Naive thymus-derived CD8-positive, alpha-beta T cell (primary cell): ENCODE data around the gene SHISA6. TPM values are rescaled to one million over a fixed set of nuclear protein-coding genes. Genes with fewer than 3 reads are reported as not detected.

Experiments
- ATAC-seq, 2 donors: fragments of 150-1000 bp; cut with Tn5 transposase in 1 of 2; sonication (Bioruptor Pico), chemical (Tn5 transposase) in 1 of 2; 1 replicate in 1 of 2; 2 replicates in 1 of 2; pipeline ENCODE4 v1.10.0; 2021; ENCODE audit warnings: mild to moderate bottlenecking in 2 of 2, moderate library complexity in 2 of 2
- POLR2A ChIA-PET: fragments of 350-600 bp; sonication (Branson Sonifier 250); formaldehyde crosslinking; loops from one replicate; lab custom pipeline; 2021; ENCODE audit warnings: antibody characterized with exemption; lab: Charles Lee
- DNase-seq, 10 donors: peaks; one replicate each; pipeline versions ENCODE4 v3.0.0 to v3.0.0-alpha.2; 2020 to 2022
- H3K27ac Mint-ChIP-seq, 10 donors: one replicate each; pipeline ENCODE4 v1.8.0; 2020 to 2022; ENCODE audit warnings: mild to moderate bottlenecking in 10 of 10, mixed read lengths in 10 of 10, moderate library complexity in 4 of 10, inconsistent platforms in 1 of 10
- H3K27me3 Mint-ChIP-seq, 5 donors: one replicate each; pipeline ENCODE4 v1.8.0; 2021 to 2022; ENCODE audit warnings: mixed read lengths in 5 of 5
- H3K36me3 Mint-ChIP-seq, 3 donors: one replicate each; pipeline ENCODE4 v1.8.0; 2020 to 2022; ENCODE audit warnings: mixed read lengths in 3 of 3, mild to moderate bottlenecking in 2 of 3, inconsistent platforms in 1 of 3
- H3K4me1 Mint-ChIP-seq, 4 donors: one replicate each; pipeline ENCODE4 v1.8.0; 2021 to 2022; ENCODE audit warnings: mixed read lengths in 4 of 4
- H3K4me3 Mint-ChIP-seq, 10 donors: one replicate each; pipeline ENCODE4 v1.8.0; 2020 to 2022; ENCODE audit warnings: mild to moderate bottlenecking in 10 of 10, mixed read lengths in 10 of 10, moderate library complexity in 6 of 10, inconsistent platforms in 1 of 10
- H3K9me3 Mint-ChIP-seq, 9 donors: one replicate each; pipeline ENCODE4 v1.8.0; 2020 to 2022; ENCODE audit warnings: mixed read lengths in 9 of 9, mild to moderate bottlenecking in 3 of 9, inconsistent platforms in 1 of 9, moderate library complexity in 1 of 9
- polyA plus RNA-seq, 3 donors: library from polyadenylated mRNA; unstranded; fragments of 300-500 nt; fragmentation: Illumina TruSeq; gene quantifications; one replicate each; pipeline ENCODE4 v1.2.3, GENCODE V29; 2021
- total RNA-seq, 8 experiments: library from RNA in 2 of 8; stranded (reverse) in 2 of 8; gene quantifications; one replicate each; pipeline ENCODE4 v1.2.3 and lab custom pipeline; 2021 to 2026

The SHISA6 gene
- total and polyA plus RNA-seq, 5 experiments from 2014 or later = not detected

DNA sequence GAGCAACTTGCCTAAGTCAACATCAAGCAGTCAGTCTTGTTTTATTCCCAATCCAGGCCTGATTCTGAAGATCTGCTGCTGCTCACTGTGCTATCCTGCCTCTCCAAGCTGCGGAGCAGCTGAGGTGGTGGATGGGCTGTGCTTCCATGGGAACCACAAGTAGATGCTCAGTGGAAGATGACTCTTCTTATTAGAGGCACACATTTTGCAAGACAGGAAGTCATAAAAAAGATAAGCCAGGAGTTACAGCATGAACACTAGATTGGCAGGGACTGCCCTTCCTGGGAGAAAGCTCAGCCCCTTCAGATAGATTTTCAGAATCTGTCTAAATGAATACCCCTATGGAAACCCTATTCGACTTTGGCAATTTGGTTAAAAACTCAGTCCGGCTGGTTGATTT, 143.1 kb downstream of the SHISA6 start:
- ATAC-seq (no peak), DNase-seq (no peak)
- H3K4me1 Mint-ChIP-seq = no peaks in the 10 kb centered on the region
- peaks cover 0 to 16% (median 6%) of the 10 kb centered on the region in 9 donors for H3K9me3 Mint-ChIP-seq
- no peak overlapping the region for H3K4me3 Mint-ChIP-seq
- no peak overlapping the region for H3K27ac Mint-ChIP-seq
- peaks cover 2 to 14% (median 3%) of the 10 kb centered on the region in 5 donors for H3K27me3 Mint-ChIP-seq
- POLR2A ChIA-PET = no interaction called here
- peaks cover 0 to 5% (median 0%) of the 10 kb centered on the region in 3 donors for H3K36me3 Mint-ChIP-seq

GRCh38 chr17:11387610-11388009, 146.6 kb downstream of the SHISA6 start:
- H3K27ac Mint-ChIP-seq = no peak overlapping the region
- peaks cover 0 to 24% (median 12%) of the 10 kb centered on the region in 9 donors for H3K9me3 Mint-ChIP-seq
- H3K4me3 Mint-ChIP-seq = no peak overlapping the region
- peaks cover 1 to 16% (median 3%) of the 10 kb centered on the region in 5 donors for H3K27me3 Mint-ChIP-seq
- POLR2A ChIA-PET = no interaction called here
- no peak for DNase-seq
- H3K36me3 Mint-ChIP-seq = peaks cover 0 to 5% (median 0%) of the 10 kb centered on the region in 3 donors
- ATAC-seq = no peak
- no peaks in the 10 kb centered on the region for H3K4me1 Mint-ChIP-seq

GRCh38 chr17:11388054-11388453, 147.0 kb downstream of the SHISA6 start:
- Mint-ChIP-seq H3K36me3 (peaks cover 0 to 5% (median 0%) of the 10 kb centered on the region in 3 donors), H3K27me3 (peaks cover 1 to 15% (median 3%) of the 10 kb centered on the region in 5 donors), H3K9me3 (peaks cover 0 to 24% (median 14%) of the 10 kb centered on the region in 9 donors), H3K4me3 (no peak overlapping the region), H3K27ac (no peak overlapping the region), H3K4me1 (no peaks in the 10 kb centered on the region)
- ATAC-seq (no peak), DNase-seq (no peak)
- POLR2A ChIA-PET = no interaction called here

GRCh38 chr17:11389583-11389982, 148.6 kb downstream of the SHISA6 start:
- peaks cover 0 to 29% (median 12%) of the 10 kb centered on the region in 9 donors for H3K9me3 Mint-ChIP-seq
- no peaks in the 10 kb centered on the region for H3K36me3 Mint-ChIP-seq
- POLR2A ChIA-PET = no interaction called here
- ATAC-seq (no peak), DNase-seq (no peak)
- H3K4me1 Mint-ChIP-seq = no peaks in the 10 kb centered on the region
- no peak overlapping the region for H3K27ac Mint-ChIP-seq
- no peak overlapping the region for H3K4me3 Mint-ChIP-seq
- peaks cover 0 to 15% (median 2%) of the 10 kb centered on the region in 5 donors for H3K27me3 Mint-ChIP-seq

DNA sequence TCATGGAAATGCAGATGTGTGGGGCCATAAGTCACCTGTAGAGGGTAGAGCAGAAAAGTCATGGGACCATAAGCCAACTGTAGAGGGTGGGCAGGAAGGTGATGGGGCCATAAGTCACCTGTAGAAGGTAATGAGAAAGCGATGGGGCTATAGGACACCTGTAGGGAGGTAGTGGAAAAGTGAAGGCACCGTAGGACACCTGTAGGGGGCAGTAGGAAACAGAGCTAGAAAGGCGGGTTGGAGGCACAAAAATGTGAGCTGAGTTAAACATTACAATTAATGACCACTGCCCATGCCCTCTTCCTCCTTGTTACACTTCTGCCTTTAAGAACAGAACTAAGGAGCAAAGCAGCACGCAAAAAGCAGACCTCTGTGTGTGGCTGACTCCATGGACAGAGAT, 150.1 kb downstream of the SHISA6 start:
- peaks cover 0 to 23% (median 8%) of the 10 kb centered on the region in 9 donors for H3K9me3 Mint-ChIP-seq

DNA sequence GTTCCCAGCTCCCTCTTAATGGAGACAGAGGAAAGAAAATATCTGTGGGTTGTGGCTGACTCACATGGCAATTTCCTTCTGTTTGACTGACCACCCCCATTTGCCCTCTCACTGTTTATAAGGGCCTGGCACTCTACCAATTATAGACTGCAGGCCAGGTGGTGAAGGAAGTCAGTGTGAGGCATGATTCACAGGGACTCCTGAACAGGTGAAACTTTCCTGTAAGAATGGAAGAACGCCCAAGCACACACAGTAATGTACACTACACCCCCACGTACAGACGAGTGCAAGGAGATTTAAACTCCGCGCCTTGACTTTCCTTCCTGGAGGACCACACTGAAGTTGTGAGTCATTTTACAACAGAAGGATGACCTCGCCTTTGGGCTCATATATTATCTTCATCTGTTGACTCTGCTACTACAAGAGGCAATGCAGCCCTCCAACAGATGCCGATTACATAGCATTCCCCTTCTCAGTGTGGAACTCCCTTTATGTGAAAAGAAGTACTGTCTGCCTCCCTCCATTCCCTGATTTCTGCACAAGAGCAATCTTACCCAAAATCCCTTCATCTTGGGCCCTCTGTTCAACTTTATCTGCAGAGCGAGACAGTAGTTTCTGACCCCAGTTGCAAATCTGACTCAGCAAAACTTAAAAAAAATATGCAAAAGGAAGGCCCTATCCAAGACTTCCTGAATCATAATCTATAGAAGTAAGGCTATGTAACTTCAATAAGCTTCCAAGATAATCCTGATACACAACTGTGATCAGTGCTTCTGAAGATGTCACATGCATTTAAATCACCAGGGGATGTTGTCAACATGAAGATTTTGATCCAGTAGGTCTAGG, 163.6 kb downstream of the SHISA6 start:
- peaks cover 0 to 33% (median 18%) of the 10 kb centered on the region in 9 donors for H3K9me3 Mint-ChIP-seq
- DNase-seq (no peak), ATAC-seq (no peak)
- peaks cover 0 to 7% (median 0%) of the 10 kb centered on the region in 3 donors for H3K36me3 Mint-ChIP-seq
- H3K4me1 Mint-ChIP-seq = no peaks in the 10 kb centered on the region
- no peak overlapping the region for H3K27ac Mint-ChIP-seq
- POLR2A ChIA-PET = no interaction called here
- no peak overlapping the region for H3K4me3 Mint-ChIP-seq
- H3K27me3 Mint-ChIP-seq = peaks cover 0 to 12% (median 1%) of the 10 kb centered on the region in 5 donors

More for the DNA sequence above, 150.1 kb downstream of the SHISA6 start:
- H3K36me3 Mint-ChIP-seq = no peaks in the 10 kb centered on the region
- POLR2A ChIA-PET = no interaction called here
- no peak overlapping the region for H3K4me3 Mint-ChIP-seq
- H3K4me1 Mint-ChIP-seq = no peaks in the 10 kb centered on the region
- no peak for ATAC-seq
- no peak overlapping the region for H3K27ac Mint-ChIP-seq
- H3K27me3 Mint-ChIP-seq = peaks cover 0 to 5% (median 0%) of the 10 kb centered on the region in 5 donors
- no peak for DNase-seq

DNA sequence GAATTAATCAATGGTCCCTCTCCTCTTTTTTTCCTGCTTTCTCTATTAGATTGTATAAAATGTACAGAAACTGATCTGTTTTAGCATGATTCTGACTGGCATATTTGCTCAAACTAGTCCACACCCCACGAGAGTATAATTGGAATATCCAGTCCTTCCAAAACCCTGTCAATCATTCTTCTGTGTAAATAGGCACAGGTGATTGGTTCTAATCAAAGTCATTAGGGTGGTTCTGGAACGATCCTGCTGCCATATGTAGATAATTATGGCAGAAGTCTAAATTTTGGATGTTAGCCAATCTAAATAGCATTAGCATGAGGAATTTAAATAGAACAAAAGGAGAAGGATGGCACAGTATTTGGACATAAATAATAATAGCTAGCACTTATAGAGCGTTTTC, 165.7 kb downstream of the SHISA6 start:
- H3K36me3 Mint-ChIP-seq = no peaks in the 10 kb centered on the region
- POLR2A ChIA-PET = no interaction called here
- H3K27me3 Mint-ChIP-seq = no peaks in the 10 kb centered on the region
- H3K4me1 Mint-ChIP-seq = no peaks in the 10 kb centered on the region
- no peak overlapping the region for H3K27ac Mint-ChIP-seq
- no peak overlapping the region for H3K4me3 Mint-ChIP-seq
- ATAC-seq = no peak
- no peak for DNase-seq
- H3K9me3 Mint-ChIP-seq = peaks cover 0 to 25% (median 13%) of the 10 kb centered on the region in 9 donors

GRCh38 chr17:11412654-11413053, 171.6 kb downstream of the SHISA6 start:
- H3K4me3 Mint-ChIP-seq = no peak overlapping the region
- peaks cover 0 to 6% (median 0%) of the 10 kb centered on the region in 9 donors for H3K9me3 Mint-ChIP-seq
- no peak for DNase-seq
- POLR2A ChIA-PET = no interaction called here
- no peaks in the 10 kb centered on the region for H3K4me1 Mint-ChIP-seq
- no peaks in the 10 kb centered on the region for H3K36me3 Mint-ChIP-seq
- no peak for ATAC-seq
- H3K27ac Mint-ChIP-seq = no peak overlapping the region
- H3K27me3 Mint-ChIP-seq = peaks cover 0 to 7% (median 0%) of the 10 kb centered on the region in 5 donors

DNA sequence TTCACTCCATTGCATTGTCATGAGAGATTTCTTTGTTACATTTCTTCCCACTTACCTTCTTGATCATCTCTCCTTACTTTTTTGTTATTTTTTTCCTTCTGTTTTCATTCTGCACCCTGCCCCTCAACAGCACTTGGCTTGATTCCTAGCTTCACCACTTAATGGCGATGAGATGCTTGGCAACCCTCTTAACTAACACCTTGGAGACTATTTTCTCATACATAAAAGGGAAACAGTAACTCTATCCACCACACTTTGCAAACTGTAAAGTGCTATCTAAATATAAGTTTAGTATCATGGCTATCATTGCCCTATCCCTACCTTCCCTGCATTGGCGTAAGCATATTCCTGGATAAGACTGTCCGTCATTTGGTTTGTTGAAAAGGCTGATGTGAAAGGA, 177.3 kb downstream of the SHISA6 start:
- H3K4me3 Mint-ChIP-seq = peak overlapping the region in 1 of 10 donors; percentile 8
- peaks cover 0 to 9% (median 0%) of the 10 kb centered on the region in 3 donors for H3K36me3 Mint-ChIP-seq
- POLR2A ChIA-PET = no interaction called here
- no peaks in the 10 kb centered on the region for H3K4me1 Mint-ChIP-seq
- no peak overlapping the region for H3K27ac Mint-ChIP-seq
- ATAC-seq (no peak), DNase-seq (no peak)
- peaks cover under 1 to 26% (median 7%) of the 10 kb centered on the region in 9 donors for H3K9me3 Mint-ChIP-seq
- peaks cover 0 to 7% (median 0%) of the 10 kb centered on the region in 5 donors for H3K27me3 Mint-ChIP-seq

GRCh38 chr17:11430751-11431150, 189.7 kb downstream of the SHISA6 start:
- no peak for ATAC-seq
- POLR2A ChIA-PET = no interaction called here
- Mint-ChIP-seq H3K4me3 (no peak overlapping the region), H3K27ac (no peak overlapping the region), H3K36me3 (peaks cover 0 to 14% (median 0%) of the 10 kb centered on the region in 3 donors), H3K9me3 (peaks cover 0 to 49% (median 18%) of the 10 kb centered on the region in 9 donors), H3K4me1 (no peaks in the 10 kb centered on the region), H3K27me3 (peaks cover 0 to 3% (median 0%) of the 10 kb centered on the region in 5 donors)
- no peak for DNase-seq

DNA sequence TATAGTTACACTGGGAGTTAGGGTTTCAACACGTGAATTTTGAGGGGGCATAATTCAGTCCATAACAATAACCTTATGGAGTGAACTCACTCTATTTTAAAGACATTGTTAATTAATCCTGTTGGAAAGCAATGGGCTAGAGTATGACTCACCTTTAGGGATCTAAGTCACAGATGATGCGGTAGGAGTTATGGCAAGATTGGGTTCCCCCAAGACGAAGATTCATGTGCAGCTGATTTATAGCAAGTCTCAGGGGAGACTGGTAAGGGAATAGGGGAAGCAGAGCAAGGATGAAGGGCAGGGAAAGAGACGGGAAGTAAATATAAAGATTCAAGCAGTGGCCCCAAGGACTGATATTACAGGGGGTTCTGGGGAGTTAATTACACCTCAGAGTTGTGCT, 197.7 kb downstream of the SHISA6 start:
- ATAC-seq (no peak), DNase-seq (no peak)
- H3K4me3 Mint-ChIP-seq = no peak overlapping the region
- H3K36me3 Mint-ChIP-seq = no peaks in the 10 kb centered on the region
- H3K4me1 Mint-ChIP-seq = no peaks in the 10 kb centered on the region
- no peak overlapping the region for H3K27ac Mint-ChIP-seq
- H3K9me3 Mint-ChIP-seq = peaks cover 1 to 22% (median 5%) of the 10 kb centered on the region in 9 donors
- H3K27me3 Mint-ChIP-seq = peaks cover 0 to 17% (median 0%) of the 10 kb centered on the region in 5 donors
- POLR2A ChIA-PET = no interaction called here

- Mint-ChIP-seq H3K4me3 (no peak overlapping the region), H3K27me3 (peaks cover 0 to 17% (median 0%) of the 10 kb centered on the region in 5 donors), H3K9me3 (peaks cover 0 to 29% (median 3%) of the 10 kb centered on the region in 9 donors), H3K27ac (peak overlapping the region in 1 of 10 donors; percentile 13), H3K36me3 (no peaks in the 10 kb centered on the region), H3K4me1 (no peaks in the 10 kb centered on the region)
- POLR2A ChIA-PET = no interaction called here
- DNase-seq = no peak
- ATAC-seq = no peak
Observed at GRCh38 chr17:11441004-11441403, 200.0 kb downstream of the SHISA6 start.

DNA sequence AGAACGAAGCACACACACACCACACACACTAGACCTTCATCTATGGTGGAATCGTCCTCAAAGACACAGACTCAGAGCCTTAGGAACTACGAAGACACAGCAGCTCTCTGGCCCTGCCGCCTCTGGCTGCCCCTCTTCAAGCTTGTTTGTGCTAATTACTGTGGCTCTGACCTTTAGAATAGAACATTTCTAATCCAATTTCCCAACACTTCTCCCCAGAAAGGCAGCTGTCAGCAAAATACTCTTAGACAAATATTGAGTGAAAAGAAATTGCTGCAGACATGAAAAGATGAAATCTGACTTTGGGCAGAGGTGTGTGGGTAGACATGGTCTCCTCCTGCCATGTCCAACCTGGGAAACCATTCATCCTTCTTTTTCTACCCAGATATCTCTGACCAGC, 205.3 kb downstream of the SHISA6 start:
- no peaks in the 10 kb centered on the region for H3K36me3 Mint-ChIP-seq
- H3K4me3 Mint-ChIP-seq = no peak overlapping the region
- no peak overlapping the region for H3K27ac Mint-ChIP-seq
- H3K4me1 Mint-ChIP-seq = no peaks in the 10 kb centered on the region
- DNase-seq (no peak), ATAC-seq (no peak)
- peaks cover 0 to 15% (median 3%) of the 10 kb centered on the region in 9 donors for H3K9me3 Mint-ChIP-seq
- POLR2A ChIA-PET = no interaction called here
- H3K27me3 Mint-ChIP-seq = peaks cover 0 to 7% (median 0%) of the 10 kb centered on the region in 5 donors
